ENCODE measurements around the gene MAPK10. TPM values are rescaled to one million over a fixed set of nuclear protein-coding genes. Genes with fewer than 3 reads are reported as not detected.

Gene MAPK10
- total and polyA plus RNA-seq, 9 of the 15 experiments (the other 6 are each of a cell fraction or from before 2014, with no cell fraction given) = 0.10 to 0.53 (median 0.18) TPM; not detected in 4

DNA sequence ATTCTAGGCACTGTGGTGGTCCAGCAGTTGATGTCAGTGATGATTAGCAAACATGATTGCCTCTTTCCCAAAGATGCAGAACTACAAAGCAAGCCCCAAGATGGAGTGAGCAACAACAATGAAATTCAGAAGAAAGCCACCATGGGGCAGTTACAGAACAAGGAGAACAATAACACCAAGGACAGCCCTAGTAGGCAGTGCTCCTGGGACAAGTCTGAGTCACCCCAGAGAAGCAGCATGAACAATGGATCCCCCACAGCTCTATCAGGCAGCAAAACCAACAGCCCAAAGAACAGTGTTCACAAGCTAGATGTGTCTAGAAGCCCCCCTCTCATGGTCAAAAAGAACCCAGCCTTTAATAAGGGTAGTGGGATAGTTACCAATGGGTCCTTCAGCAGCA is 365.3 kb downstream of the MAPK10 start (continued):
- TF ChIP-seq, protein P1, sequence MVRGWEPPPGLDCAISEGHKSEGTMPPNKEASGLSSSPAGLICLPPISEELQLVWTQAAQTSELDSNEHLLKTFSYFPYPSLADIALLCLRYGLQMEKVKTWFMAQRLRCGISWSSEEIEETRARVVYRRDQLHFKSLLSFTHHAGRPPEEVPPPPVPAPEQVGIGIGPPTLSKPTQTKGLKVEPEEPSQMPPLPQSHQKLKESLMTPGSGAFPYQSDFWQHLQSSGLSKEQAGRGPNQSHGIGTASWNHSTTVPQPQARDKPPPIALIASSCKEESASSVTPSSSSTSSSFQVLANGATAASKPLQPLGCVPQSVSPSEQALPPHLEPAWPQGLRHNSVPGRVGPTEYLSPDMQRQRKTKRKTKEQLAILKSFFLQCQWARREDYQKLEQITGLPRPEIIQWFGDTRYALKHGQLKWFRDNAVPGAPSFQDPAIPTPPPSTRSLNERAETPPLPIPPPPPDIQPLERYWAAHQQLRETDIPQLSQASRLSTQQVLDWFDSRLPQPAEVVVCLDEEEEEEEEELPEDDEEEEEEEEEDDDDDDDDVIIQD (CRISPR knock-in tag; IDR thresholded peaks at IDR 0.05) = no peak
- TF ChIP-seq HIVEP1 (CRISPR knock-in tag; IDR thresholded peaks at IDR 0.05) (no peak), ARNT (IDR thresholded peaks at IDR 0.05) (no peak), ELF1 (tag; IDR thresholded peaks at IDR 0.05) (no peak), SMARCC2 (IDR thresholded peaks at IDR 0.05; ENCODE audit: low read depth) (no peak), NCOA6 (IDR thresholded peaks at IDR 0.05) (no peak), BRD4 (IDR thresholded peaks at IDR 0.05) (no peak), SIN3B (IDR thresholded peaks at IDR 0.05; ENCODE audit: low read depth) (no peak), ZNF165 (CRISPR knock-in tag; IDR thresholded peaks at IDR 0.05; ENCODE audit: borderline replicate concordance) (no peak), ZKSCAN1 (IDR thresholded peaks at IDR 0.05; ENCODE audit: low read depth, low read length) (no peak), HDAC1 (IDR thresholded peaks at IDR 0.05) (no peak)
- TF ChIP-seq, protein P2, sequence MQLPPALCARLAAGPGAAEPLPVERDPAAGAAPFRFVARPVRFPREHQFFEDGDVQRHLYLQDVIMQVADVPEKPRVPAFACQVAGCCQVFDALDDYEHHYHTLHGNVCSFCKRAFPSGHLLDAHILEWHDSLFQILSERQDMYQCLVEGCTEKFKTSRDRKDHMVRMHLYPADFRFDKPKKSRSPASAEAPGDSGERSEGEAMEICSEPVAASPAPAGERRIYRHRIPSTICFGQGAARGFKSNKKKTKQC (CRISPR knock-in tag; IDR thresholded peaks at IDR 0.05) = no peak

DNA sequence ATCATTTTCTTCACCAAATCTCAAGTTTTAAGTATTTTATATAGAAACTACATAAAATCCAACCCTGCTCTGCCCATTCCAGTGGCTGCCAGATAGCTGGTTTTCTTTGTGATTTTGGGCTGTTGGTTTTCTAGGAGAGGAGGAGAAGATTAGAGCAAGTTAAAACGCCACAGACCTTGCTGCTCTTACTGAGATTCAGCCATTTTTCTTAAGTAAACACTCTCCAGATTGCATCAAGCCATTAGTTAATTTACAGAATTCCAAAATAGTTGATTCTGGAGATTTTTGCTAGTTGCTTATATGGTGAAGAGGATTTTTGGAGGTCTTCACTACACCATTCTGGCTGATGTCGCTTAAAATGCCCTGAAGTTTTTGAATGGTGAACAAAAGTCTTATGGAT is 366.2 kb downstream of the MAPK10 start:
- intact Hi-C loops (cut with micrococcal nuclease) = no loop called here
- in situ Hi-C loops (cut with MboI) = no loop called here
- FAIRE-seq (no peak), DNase-seq (ENCODE audit: extremely low read depth in 1 of 4, low spot score in 3 of 4) (no peak), ATAC-seq (no peak)
- POLR2A ChIA-PET = no interaction called here
- CTCF ChIA-PET (ENCODE audit: low intra/inter-chr PET ratio) = no interaction called here
- Histone ChIP-seq H3K4me1 (replicated peaks in 1 of 2; ENCODE audit: control insufficient read depth in 2 of 2, insufficient read depth in 2 of 2, low read length in 2 of 2) (no peaks in the 10 kb centered on the region), H3K9me3 (replicated peaks; ENCODE audit: control insufficient read depth, insufficient read depth, low read depth, low read length) (no peaks in the 10 kb centered on the region), H3K79me2 (ENCODE audit: control insufficient read depth, insufficient read depth, low read length) (no peaks in the 10 kb centered on the region), H2AFZ (ENCODE audit: low read depth, low read length) (no peak overlapping the region), H3K4me2 (ENCODE audit: insufficient read depth, low read length) (no peak overlapping the region), H3K36me3 (ENCODE audit: control insufficient read depth, insufficient read depth, low read length) (no peaks in the 10 kb centered on the region; the same call in 2 of the 3 replicates), H4K20me1 (replicated peaks; ENCODE audit: control insufficient read depth, insufficient read depth, low read length) (no peaks in the 10 kb centered on the region), H3K9me1 (ENCODE audit: control insufficient read depth, insufficient read depth, low read length) (no peaks in the 10 kb centered on the region), H3K27me3 (ENCODE audit: control insufficient read depth in 2 of 2, insufficient read depth in 2 of 2, low read length in 2 of 2) (no peaks in the 10 kb centered on the region), H3K9ac (ENCODE audit: insufficient read depth in 1 of 2, low read depth in 2 of 2, low read length in 2 of 2) (no peak overlapping the region), H3K27ac (ENCODE audit: extremely low read depth, low read depth, low read length) (no peak overlapping the region), H3K4me3 (no peak overlapping the region)
- WGBS (ENCODE audit: insufficient coverage, low coverage, missing lambda C conversion rate) = 49% methylated on average over 2 of the region's 2 CpGs
- no peak for TF ChIP-seq BHLHE40 (IDR thresholded peaks at IDR 0.05; ENCODE audit: low read length)
- TF ChIP-seq, protein P3, sequence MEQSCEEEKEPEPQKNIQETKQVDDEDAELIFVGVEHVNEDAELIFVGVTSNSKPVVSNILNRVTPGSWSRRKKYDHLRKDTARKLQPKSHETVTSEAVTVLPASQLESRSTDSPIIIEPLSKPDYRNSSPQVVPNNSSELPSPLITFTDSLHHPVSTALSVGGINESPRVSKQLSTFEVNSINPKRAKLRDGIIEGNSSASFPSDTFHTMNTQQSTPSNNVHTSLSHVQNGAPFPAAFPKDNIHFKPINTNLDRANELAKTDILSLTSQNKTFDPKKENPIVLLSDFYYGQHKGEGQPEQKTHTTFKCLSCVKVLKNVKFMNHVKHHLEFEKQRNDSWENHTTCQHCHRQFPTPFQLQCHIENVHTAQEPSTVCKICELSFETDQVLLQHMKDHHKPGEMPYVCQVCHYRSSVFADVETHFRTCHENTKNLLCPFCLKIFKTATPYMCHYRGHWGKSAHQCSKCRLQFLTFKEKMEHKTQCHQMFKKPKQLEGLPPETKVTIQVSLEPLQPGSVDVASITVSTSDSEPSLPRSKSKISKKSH (CRISPR knock-in tag; IDR thresholded peaks at IDR 0.05) = no peak
- no peak for TF ChIP-seq GATAD2B (IDR thresholded peaks at IDR 0.05; ENCODE audit: borderline replicate concordance)
- TF ChIP-seq FOXA1 (IDR thresholded peaks at IDR 0.05; ENCODE audit: borderline replicate concordance) = no peak
- TF ChIP-seq NFATC3 (IDR thresholded peaks at IDR 0.05) = no peak
- no TSS peak for BruUV-seq (replicated peaks)
